H9 (cell line): ENCODE measurements around the gene CETN3. TPM values are rescaled to one million over a fixed set of nuclear protein-coding genes. Genes with fewer than 3 reads are reported as not detected.

Source experiments
- DNase-seq: peaks from one replicate; pipeline ENCODE4 v3.0.0-alpha.2; 2017
- H2AFZ ChIP-seq: one replicate; pipeline ENCODE4 v1.6.1; 2013; ENCODE audit warnings: mild to moderate bottlenecking, low read length, control low read depth, moderate library complexity
- H2AK5ac ChIP-seq: 2 replicates; pipeline ENCODE4 v1.6.1; 2013; ENCODE audit warnings: low read length, control low read depth, mixed read lengths; ENCODE audit not compliant: insufficient read length
- H2BK120ac ChIP-seq: one replicate; pipeline ENCODE4 v1.6.1; 2013; ENCODE audit warnings: low read depth, mild to moderate bottlenecking, low read length, control low read depth, inconsistent platforms; ENCODE audit not compliant: poor library complexity, severe bottlenecking
- H2BK12ac ChIP-seq: 2 replicates; pipeline ENCODE4 v1.6.1; 2013; ENCODE audit warnings: low read length, control low read depth, mixed read lengths, low read depth; ENCODE audit not compliant: insufficient read length
- H2BK15ac ChIP-seq: 2 replicates; pipeline ENCODE4 v1.6.1; 2013; ENCODE audit warnings: low read depth, low read length, control low read depth
- H2BK20ac ChIP-seq: one replicate; pipeline ENCODE4 v1.6.1; 2013; ENCODE audit warnings: low read depth, mild to moderate bottlenecking, low read length, control low read depth, inconsistent platforms; ENCODE audit not compliant: poor library complexity, severe bottlenecking
- H2BK5ac ChIP-seq: 2 replicates; pipeline ENCODE4 v1.6.1; 2013; ENCODE audit warnings: low read length, control low read depth, mixed read lengths; ENCODE audit not compliant: insufficient read length
- H3K14ac ChIP-seq: 2 replicates; pipeline ENCODE4 v1.6.1; 2013; ENCODE audit warnings: low read length, control low read depth; ENCODE audit not compliant: insufficient read depth
- H3K18ac ChIP-seq: 2 replicates; pipeline ENCODE4 v1.6.1; 2013; ENCODE audit warnings: low read depth, mild to moderate bottlenecking, mixed read lengths, low read length, control low read depth; ENCODE audit not compliant: insufficient read length
- H3K23ac ChIP-seq: 2 replicates; pipeline ENCODE4 v1.6.1; 2013; ENCODE audit warnings: low read length, control low read depth, mixed read lengths, low read depth; ENCODE audit not compliant: insufficient read length
- H3K23me2 ChIP-seq: 2 replicates; pipeline ENCODE4 v1.6.1; 2013; ENCODE audit warnings: low read depth, mild to moderate bottlenecking, mixed read lengths, low read length, control low read depth; ENCODE audit not compliant: insufficient read length, poor library complexity, severe bottlenecking
- H3K27ac ChIP-seq: 2 replicates; pipeline ENCODE4 v1.5.1; 2013; ENCODE audit warnings: low read length, control low read depth, mixed read lengths, low read depth; ENCODE audit not compliant: insufficient read length
- H3K27me3 ChIP-seq: 2 replicates; pipeline ENCODE4 v1.6.1; 2013; ENCODE audit warnings: low read length, control low read depth, inconsistent platforms; ENCODE audit not compliant: insufficient read depth
- H3K4ac ChIP-seq: 2 replicates; pipeline ENCODE4 v1.6.1; 2013; ENCODE audit warnings: low read depth, mild to moderate bottlenecking, control low read depth, inconsistent platforms, low read length, moderate library complexity
- H3K4me1 ChIP-seq: 2 replicates; pipeline ENCODE4 v1.6.1; 2013; ENCODE audit warnings: low read length, control low read depth, inconsistent platforms; ENCODE audit not compliant: insufficient read depth
- H3K4me2 ChIP-seq: 2 replicates; pipeline ENCODE4 v1.6.1; 2013; ENCODE audit warnings: low read length, control low read depth, mixed read lengths; ENCODE audit not compliant: insufficient read length, insufficient read depth
- H3K56ac ChIP-seq: 2 replicates; pipeline ENCODE4 v1.6.1; 2013; ENCODE audit warnings: low read depth, mild to moderate bottlenecking, mixed read lengths, low read length, control low read depth; ENCODE audit not compliant: insufficient read length
- H3K79me1 ChIP-seq: 2 replicates; pipeline ENCODE4 v1.6.1; 2013; ENCODE audit warnings: low read depth, mild to moderate bottlenecking, moderate library complexity, low read length, control low read depth, inconsistent platforms; ENCODE audit not compliant: insufficient read depth, poor library complexity, severe bottlenecking
- H3K79me2 ChIP-seq: 2 replicates; pipeline ENCODE4 v1.6.1; 2013; ENCODE audit warnings: low read length, control low read depth, inconsistent platforms; ENCODE audit not compliant: insufficient read depth
- H3K9ac ChIP-seq: 2 replicates; pipeline ENCODE4 v1.6.1; 2013; ENCODE audit warnings: low read length, control low read depth, mixed read lengths; ENCODE audit not compliant: insufficient read length; ENCODE audit errors: extremely low read depth
- H3K9me3 ChIP-seq: one replicate; pipeline ENCODE4 v1.6.1; 2013; ENCODE audit warnings: low read depth, low read length, inconsistent platforms; ENCODE audit not compliant: control insufficient read depth
- H3T11ph ChIP-seq: one replicate; pipeline ENCODE4 v1.6.1; 2013; ENCODE audit warnings: mild to moderate bottlenecking, low read length, control low read depth, inconsistent platforms
- H4K20me1 ChIP-seq: one replicate; pipeline ENCODE4 v1.6.1; 2013; ENCODE audit not compliant: control insufficient read depth, insufficient read length, insufficient read depth
- H4K5ac ChIP-seq: 2 replicates; pipeline ENCODE4 v1.6.1; 2013; ENCODE audit warnings: low read depth, mild to moderate bottlenecking, mixed read lengths, low read length, control low read depth; ENCODE audit not compliant: insufficient read length
- H4K8ac ChIP-seq: replicated peaks from 2 replicates; pipeline ENCODE4 v1.6.1; 2013; ENCODE audit warnings: low read length, control low read depth, mixed read lengths, low read depth; ENCODE audit not compliant: insufficient read length
- H4K91ac ChIP-seq: 2 replicates; pipeline ENCODE4 v1.6.1; 2013; ENCODE audit warnings: low read depth, mild to moderate bottlenecking, moderate library complexity, mixed read lengths, low read length, control low read depth; ENCODE audit not compliant: insufficient read length
- H3K27ac Mint-ChIP-seq, 3 experiments: 2 replicates in 2 of 3; 3 replicates in 1 of 3; pipeline ENCODE4 v1.8.0; 2020 to 2021; ENCODE audit warnings: mixed read lengths in 3 of 3, mild to moderate bottlenecking in 1 of 3, moderate library complexity in 1 of 3
- H3K27me3 Mint-ChIP-seq: 2 replicates; pipeline ENCODE4 v1.8.0; 2021; ENCODE audit warnings: low read depth, mild to moderate bottlenecking, moderate library complexity, mixed read lengths
- H3K36me3 Mint-ChIP-seq, 3 experiments: 2 replicates in 2 of 3; 3 replicates in 1 of 3; pipeline ENCODE4 v1.8.0; 2020 to 2021; ENCODE audit warnings: low read depth in 3 of 3, mixed read lengths in 3 of 3; ENCODE audit not compliant: insufficient read depth in 1 of 3
- H3K4me1 Mint-ChIP-seq, 2 experiments: 2 replicates each; pipeline ENCODE4 v1.8.0; 2020; ENCODE audit warnings: mixed read lengths in 2 of 2
- H3K4me3 Mint-ChIP-seq, 2 experiments: 2 replicates in 1 of 2; 3 replicates in 1 of 2; pipeline ENCODE4 v1.8.0; 2020 to 2021; ENCODE audit warnings: mild to moderate bottlenecking in 2 of 2, mixed read lengths in 2 of 2, moderate library complexity in 1 of 2
- H3K9me3 Mint-ChIP-seq, 2 experiments: 2 replicates in 1 of 2; 3 replicates in 1 of 2; pipeline ENCODE4 v1.8.0; 2020; ENCODE audit warnings: mild to moderate bottlenecking in 2 of 2, mixed read lengths in 2 of 2, moderate library complexity in 1 of 2
- CTCF ChIP-seq: fragments of 200-600 bp; sonication (generic); conservative IDR thresholded peaks from 3 replicates; pipeline ENCODE4 v1.8.0; 2021; ENCODE audit warnings: antibody characterized with exemption, mild to moderate bottlenecking
- total RNA-seq: library from RNA; stranded (reverse); gene quantifications from 2 replicates; pipeline ENCODE4 v1.2.1, GENCODE V29; 2021

Gene CETN3
- total RNA-seq, 1 experiment from 2014 or later, result 36.3 TPM

GRCh38 chr5:90347462-90347861, 62.1 kb downstream of the CETN3 start:
- DNase-seq, result no peak
- Histone ChIP-seq H3K4me2 (no peak overlapping the region), H2BK120ac (no peak overlapping the region), H3K27ac (no peak overlapping the region), H3K9ac (no peak overlapping the region), H2AK5ac (no peak overlapping the region), H3K4me1 (no peaks in the 10 kb centered on the region), H3K23ac (no peak overlapping the region), H4K8ac (no peak overlapping the region), H4K20me1 (no peaks in the 10 kb centered on the region), H2BK15ac (no peak overlapping the region), H3K9me3 (no peaks in the 10 kb centered on the region), H3K18ac (no peak overlapping the region), H3K79me1 (no peaks in the 10 kb centered on the region), H2BK5ac (no peak overlapping the region), H2AFZ (no peak overlapping the region), H3K56ac (no peak overlapping the region), H3T11ph (no peak overlapping the region), H4K91ac (no peak overlapping the region), H3K14ac (no peak overlapping the region), H2BK20ac (no peak overlapping the region), H4K5ac (no peak overlapping the region), H2BK12ac (no peak overlapping the region), H3K23me2 (no peaks in the 10 kb centered on the region), H3K79me2 (no peaks in the 10 kb centered on the region), H3K27me3 (no peaks in the 10 kb centered on the region), H3K4ac (no peak overlapping the region)
- H3K9me3 Mint-ChIP-seq, result no peaks in the 10 kb centered on the region; a peak in 1 of 5 replicates
- no peaks in the 10 kb centered on the region; the same call in 1 of the 2 replicates for H3K27me3 Mint-ChIP-seq
- peaks cover 0 to 3% (median 0%) of the 10 kb centered on the region in 3 experiments; a peak in 1 of 7 replicates for H3K36me3 Mint-ChIP-seq
- no peak overlapping the region for H3K4me3 Mint-ChIP-seq
- no peak overlapping the region for H3K27ac Mint-ChIP-seq
- no peak for TF ChIP-seq CTCF
- H3K4me1 Mint-ChIP-seq, result peaks cover 2 to 5% of the 10 kb centered on the region in 2 experiments; a peak in 2 of 4 replicates
